ENCODE results near the gene C17orf114.

Gene C17orf114

GRCh38 chr17:4806777-4807604, 4.9 kb upstream of the C17orf114 start, which contains the start of gene PLD2:
Gene PLD2, plus strand, starts transcription at chr17:4807152. Its CDS starts 621 bp downstream, at chr17:4807773.
- Mint-ChIP-seq H3K27ac (no peak within 1 kb of the TSS), H3K4me3 (peak within 1 kb of the TSS; percentile 76), H3K27me3 (no peaks in the 10 kb centered on the region), H3K36me3 (peaks cover 3% of the 10 kb centered on the region), H3K9me3 (no peaks in the 10 kb centered on the region), H3K4me1 (peaks cover 14% of the 10 kb centered on the region)

- no peaks in the 10 kb centered on the region for H3K9me3 Mint-ChIP-seq
- H3K36me3 Mint-ChIP-seq, result peaks cover 3% of the 10 kb centered on the region
- H3K27me3 Mint-ChIP-seq, result no peaks in the 10 kb centered on the region
- H3K27ac Mint-ChIP-seq, result no peak overlapping the region
- H3K4me1 Mint-ChIP-seq, result peaks cover 14% of the 10 kb centered on the region
- peak overlapping the region; percentile 76 for H3K4me3 Mint-ChIP-seq
Observed at GRCh38 chr17:4806456-4806776, 4.3 kb upstream of the C17orf114 start.

- Mint-ChIP-seq H3K27me3 (no peaks in the 10 kb centered on the region), H3K36me3 (peaks cover 2% of the 10 kb centered on the region), H3K9me3 (no peaks in the 10 kb centered on the region), H3K4me1 (peaks cover 11% of the 10 kb centered on the region), H3K27ac (no peak overlapping the region), H3K4me3 (no peak overlapping the region)
Observed at GRCh38 chr17:4800462-4801196, 1.5 kb downstream of the C17orf114 start.

- Mint-ChIP-seq H3K4me1 (peaks cover 11% of the 10 kb centered on the region), H3K36me3 (peaks cover 2% of the 10 kb centered on the region), H3K27ac (peak overlapping the region; percentile 99), H3K4me3 (peak overlapping the region; percentile 100), H3K9me3 (no peaks in the 10 kb centered on the region), H3K27me3 (no peaks in the 10 kb centered on the region)
Observed at GRCh38 chr17:4796552-4796920, 5.6 kb downstream of the C17orf114 start.

- Mint-ChIP-seq H3K4me1 (peaks cover 18% of the 10 kb centered on the region), H3K9me3 (no peaks in the 10 kb centered on the region), H3K27ac (peak overlapping the region; percentile 66), H3K27me3 (no peaks in the 10 kb centered on the region), H3K4me3 (no peak overlapping the region), H3K36me3 (peaks cover 2% of the 10 kb centered on the region)
Observed at GRCh38 chr17:4795168-4795567, 7.0 kb downstream of the C17orf114 start.

- peak overlapping the region; percentile 90 for H3K4me3 Mint-ChIP-seq
- peaks cover 17% of the 10 kb centered on the region for H3K4me1 Mint-ChIP-seq
- peaks cover 13% of the 10 kb centered on the region for H3K27me3 Mint-ChIP-seq
Observed at GRCh38 chr17:4790705-4791088, 11.4 kb downstream of the C17orf114 start.

GRCh38 chr17:4789951-4790704, 12.0 kb downstream of the C17orf114 start:
- Mint-ChIP-seq H3K9me3 (no peaks in the 10 kb centered on the region), H3K4me1 (peaks cover 21% of the 10 kb centered on the region), H3K4me3 (peak overlapping the region; percentile 90), H3K27me3 (peaks cover 14% of the 10 kb centered on the region), H3K36me3 (no peaks in the 10 kb centered on the region), H3K27ac (peak overlapping the region; percentile 95)

More at GRCh38 chr17:4790705-4791088, 11.4 kb downstream of the C17orf114 start:
- Mint-ChIP-seq H3K9me3 (no peaks in the 10 kb centered on the region), H3K27ac (peak overlapping the region; percentile 95), H3K36me3 (no peaks in the 10 kb centered on the region)

GRCh38 chr17:4789701-4789950, 12.5 kb downstream of the C17orf114 start:
- Mint-ChIP-seq H3K4me3 (peak overlapping the region; percentile 76), H3K36me3 (no peaks in the 10 kb centered on the region), H3K9me3 (no peaks in the 10 kb centered on the region), H3K27ac (peak overlapping the region; percentile 6), H3K4me1 (peaks cover 21% of the 10 kb centered on the region), H3K27me3 (peaks cover 15% of the 10 kb centered on the region)

GRCh38 chr17:4788807-4789700, 13.1 kb downstream of the C17orf114 start, which contains the start of gene GLTPD2:
Gene GLTPD2, plus strand, starts transcription at chr17:4788964. Its CDS starts 48 bp downstream, at chr17:4789012.
- Mint-ChIP-seq H3K36me3 (no peaks in the 10 kb centered on the region), H3K27me3 (peaks cover 16% of the 10 kb centered on the region), H3K9me3 (no peaks in the 10 kb centered on the region), H3K4me1 (peaks cover 21% of the 10 kb centered on the region), H3K4me3 (peak within 1 kb of the TSS; percentile 76), H3K27ac (peak within 1 kb of the TSS; percentile 6)

- Mint-ChIP-seq H3K4me3 (peak overlapping the region; percentile 63), H3K27me3 (peaks cover 20% of the 10 kb centered on the region), H3K27ac (no peak overlapping the region), H3K36me3 (no peaks in the 10 kb centered on the region), H3K4me1 (peaks cover 21% of the 10 kb centered on the region), H3K9me3 (no peaks in the 10 kb centered on the region)
Observed at GRCh38 chr17:4788159-4788806, 13.8 kb downstream of the C17orf114 start.

- H3K36me3 Mint-ChIP-seq, result no peaks in the 10 kb centered on the region
- H3K27me3 Mint-ChIP-seq, result peaks cover 28% of the 10 kb centered on the region
- peaks cover 21% of the 10 kb centered on the region for H3K4me1 Mint-ChIP-seq
- no peaks in the 10 kb centered on the region for H3K9me3 Mint-ChIP-seq
- H3K27ac Mint-ChIP-seq, result no peak overlapping the region
- H3K4me3 Mint-ChIP-seq, result no peak overlapping the region
Observed at GRCh38 chr17:4786516-4786915, 15.6 kb downstream of the C17orf114 start.

GRCh38 chr17:4786106-4786511, 16.0 kb downstream of the C17orf114 start, which contains the start of gene VMO1:
Gene VMO1, minus strand, starts transcription at chr17:4786364. Its CDS starts 12 bp downstream, at chr17:4786352.
- no peaks in the 10 kb centered on the region for H3K9me3 Mint-ChIP-seq
- no peak within 1 kb of the TSS for H3K27ac Mint-ChIP-seq
- peak within 1 kb of the TSS; percentile 26 for H3K4me3 Mint-ChIP-seq
- H3K36me3 Mint-ChIP-seq, result no peaks in the 10 kb centered on the region
- H3K27me3 Mint-ChIP-seq, result peaks cover 28% of the 10 kb centered on the region
- peaks cover 21% of the 10 kb centered on the region for H3K4me1 Mint-ChIP-seq

GRCh38 chr17:4785311-4786105, 16.6 kb downstream of the C17orf114 start:
- H3K27ac Mint-ChIP-seq, result no peak overlapping the region
- H3K27me3 Mint-ChIP-seq, result peaks cover 32% of the 10 kb centered on the region
- peak overlapping the region; percentile 26 for H3K4me3 Mint-ChIP-seq
- no peaks in the 10 kb centered on the region for H3K36me3 Mint-ChIP-seq
- no peaks in the 10 kb centered on the region for H3K9me3 Mint-ChIP-seq
- peaks cover 17% of the 10 kb centered on the region for H3K4me1 Mint-ChIP-seq

GRCh38 chr17:4782652-4783051, 19.5 kb downstream of the C17orf114 start:
- Mint-ChIP-seq H3K27me3 (peaks cover 32% of the 10 kb centered on the region), H3K4me3 (no peak overlapping the region), H3K4me1 (peaks cover 14% of the 10 kb centered on the region), H3K9me3 (no peaks in the 10 kb centered on the region), H3K36me3 (no peaks in the 10 kb centered on the region), H3K27ac (no peak overlapping the region)

Measured in activated naive CD4-positive, alpha-beta T cell treated with anti-CD3 and anti-CD28 coated beads, Interleukin-2, amount 50 U/mL, for 24 hours (primary cell).